SK-N-SH (cell line): ENCODE measurements around the gene THY1. TPM values are rescaled to one million over a fixed set of nuclear protein-coding genes. Genes with fewer than 3 reads are reported as not detected.

Source experiments
- CTCF ChIA-PET: fragments of 300-600, 350-600 bp; formaldehyde crosslinking; extraction: SDS; loops from one replicate; lab custom pipeline; 2021; lab: Yijun Ruan, JAX
- POLR2A ChIA-PET: fragments of 350-600 bp; sonication (Branson Sonifier 250); formaldehyde crosslinking; extraction: SDS; loops from one replicate; lab custom pipeline; 2020; ENCODE audit warnings: antibody characterized with exemption, inconsistent platforms; lab: Yijun Ruan, JAX
- DNase-seq: peaks from one replicate; pipeline ENCODE4 v3.0.0; 2012
- H2AFZ ChIP-seq: fragments of 200-600 bp; sonication (generic); 2 replicates; pipeline ENCODE4 v1.8.1; 2016; ENCODE audit warnings: antibody characterized with exemption, mild to moderate bottlenecking, low read depth
- H3F3A ChIP-seq: fragments of 200-600 bp; sonication (generic); replicated peaks from 2 replicates; pipeline ENCODE3; 2016; ENCODE audit warnings: antibody characterized with exemption, mild to moderate bottlenecking; ENCODE audit not compliant: insufficient read depth
- H3K27ac ChIP-seq, 2 experiments: fragments of 200-500 bp in 1 of 2; fragments of 200-600 bp in 1 of 2; sonication (Bioruptor generic) in 1 of 2; sonication (generic), shearing (Covaris generic) in 1 of 2; 2 replicates each; pipeline versions ENCODE4 v1.5.1 to v1.6.1; 2014 to 2016; ENCODE audit warnings: low read depth in 2 of 2, inconsistent platforms in 1 of 2, low read length in 1 of 2, mild to moderate bottlenecking in 1 of 2, mixed read lengths in 1 of 2
- H3K27me3 ChIP-seq: fragments of 200-600 bp; sonication (generic), shearing (Covaris generic); 2 replicates; pipeline ENCODE4 v1.6.1; 2016; ENCODE audit warnings: mixed run types; ENCODE audit not compliant: insufficient read depth
- H3K36me3 ChIP-seq, 2 experiments: fragments of 200-500 bp in 1 of 2; fragments of 200-600 bp in 1 of 2; sonication (Bioruptor generic) in 1 of 2; sonication (generic) in 1 of 2; replicated peaks in 1 of 2; 2 replicates each; pipeline versions ENCODE3 to v1.5.1; 2014 to 2016; ENCODE audit warnings: low read length in 1 of 2, mild to moderate bottlenecking in 1 of 2; ENCODE audit not compliant: insufficient read depth in 2 of 2, control insufficient read depth in 1 of 2
- H3K4me1 ChIP-seq, 2 experiments: fragments of 200-500 bp in 1 of 2; fragments of 200-600 bp in 1 of 2; sonication (Bioruptor generic) in 1 of 2; sonication (generic), shearing (Covaris generic) in 1 of 2; 2 replicates each; pipeline versions ENCODE4 v1.5.1 to v1.6.1; 2014 to 2016; ENCODE audit warnings: low read depth in 1 of 2, low read length in 1 of 2, mixed run types in 1 of 2; ENCODE audit not compliant: insufficient read depth in 2 of 2, control insufficient read depth in 1 of 2
- H3K4me2 ChIP-seq: fragments of 200-600 bp; sonication (generic), shearing (Covaris generic); 2 replicates; pipeline ENCODE4 v1.6.1; 2017; ENCODE audit warnings: mixed run types
- H3K4me3 ChIP-seq, 2 experiments: fragments of 200-500 bp in 1 of 2; fragments of 200-600 bp in 1 of 2; sonication (Bioruptor generic) in 1 of 2; sonication (generic), shearing (Covaris generic) in 1 of 2; 2 replicates each; pipeline versions ENCODE4 v1.5.1 to v1.8.1; 2014 to 2016; ENCODE audit warnings: low read depth in 2 of 2, inconsistent platforms in 1 of 2, low read length in 1 of 2, mild to moderate bottlenecking in 1 of 2, mixed read lengths in 1 of 2, moderate library complexity in 1 of 2
- H3K79me2 ChIP-seq: fragments of 200-600 bp; sonication (generic); 2 replicates; pipeline ENCODE4 v1.8.1; 2017; ENCODE audit warnings: mild to moderate bottlenecking; ENCODE audit not compliant: insufficient read depth
- H3K9ac ChIP-seq: fragments of 200-600 bp; sonication (generic); 2 replicates; pipeline ENCODE4 v1.6.1; 2017; ENCODE audit warnings: mixed run types
- H3K9me2 ChIP-seq: fragments of 200-600 bp; sonication (generic); 2 replicates; pipeline ENCODE4 v1.6.1; 2017; ENCODE audit warnings: mixed run types
- H3K9me3 ChIP-seq: fragments of 200-600 bp; sonication (generic); 2 replicates; pipeline ENCODE4 v1.6.1; 2017; ENCODE audit warnings: mixed run types, mild to moderate bottlenecking, moderate library complexity
- H4K20me1 ChIP-seq: fragments of 200-600 bp; sonication (generic); 2 replicates; pipeline ENCODE4 v1.6.1; 2017; ENCODE audit warnings: mild to moderate bottlenecking, mixed run types; ENCODE audit not compliant: insufficient read depth
- CHD2 ChIP-seq: fragments of 150-350 bp; IDR thresholded peaks from 2 replicates; pipeline ENCODE4 v1.6.1; 2018; ENCODE audit warnings: low read length; ENCODE audit not compliant: partially characterized antibody
- ELF1 ChIP-seq: IDR thresholded peaks from 2 replicates; pipeline ENCODE4 v1.4.0; 2012
- EP300 ChIP-seq, 2 experiments: IDR thresholded peaks; 2 replicates each; pipeline versions ENCODE4 v1.4.0 to v1.6.1; 2012; ENCODE audit warnings: borderline replicate concordance in 1 of 2, low read depth in 1 of 2, low read length in 1 of 2
- FOSL2 ChIP-seq: IDR thresholded peaks from 2 replicates; pipeline ENCODE4 v1.4.0; 2012; ENCODE audit warnings: low read depth, mild to moderate bottlenecking, moderate library complexity, borderline replicate concordance
- FOXJ3 ChIP-seq: sonication (generic); formaldehyde crosslinking; IDR thresholded peaks from 2 replicates; pipeline ENCODE4 v1.5.1; 2020; ENCODE audit warnings: mild to moderate bottlenecking, missing genetic modification reagents
- FOXM1 ChIP-seq: IDR thresholded peaks from 2 replicates; pipeline ENCODE4 v1.4.0; 2012; ENCODE audit warnings: low read depth, mild to moderate bottlenecking
- GABPA ChIP-seq: IDR thresholded peaks from 2 replicates; pipeline ENCODE4 v1.4.0; 2012; ENCODE audit warnings: low read depth, mild to moderate bottlenecking
- GATA2 ChIP-seq: sonication (generic); formaldehyde crosslinking; IDR thresholded peaks from 2 replicates; pipeline ENCODE4 v1.5.0; 2020; ENCODE audit warnings: mild to moderate bottlenecking, missing genetic modification reagents
- IRF3 ChIP-seq: fragments of 150-350 bp; IDR thresholded peaks from 2 replicates; pipeline ENCODE4 v1.6.1; 2016; ENCODE audit warnings: mild to moderate bottlenecking, low read depth, low read length
- JUND ChIP-seq: IDR thresholded peaks from 2 replicates; pipeline ENCODE4 v1.4.0; 2012
- MAX ChIP-seq: IDR thresholded peaks from 2 replicates; pipeline ENCODE4 v1.4.0; 2012; ENCODE audit warnings: low read depth
- MEF2A ChIP-seq: IDR thresholded peaks from 2 replicates; pipeline ENCODE4 v1.4.0; 2012; ENCODE audit warnings: low read depth, borderline replicate concordance
- NFIC ChIP-seq: IDR thresholded peaks from 2 replicates; pipeline ENCODE4 v1.4.0; 2012; ENCODE audit warnings: borderline replicate concordance
- NRF1 ChIP-seq: IDR thresholded peaks from 2 replicates; pipeline ENCODE4 v1.6.1; 2012; ENCODE audit warnings: low read depth, mild to moderate bottlenecking, low read length
- PBX3 ChIP-seq: IDR thresholded peaks from 2 replicates; pipeline ENCODE4; 2012
- RCOR1 ChIP-seq: fragments of 150-350 bp; IDR thresholded peaks from 2 replicates; pipeline ENCODE4 v1.6.1; 2017; ENCODE audit warnings: antibody characterized with exemption, low read length
- RFX5 ChIP-seq: IDR thresholded peaks from 2 replicates; pipeline ENCODE4 v1.6.1; 2012; ENCODE audit warnings: mild to moderate bottlenecking, improper control_type of control experiment, low read length
- RXRA ChIP-seq: IDR thresholded peaks from 2 replicates; pipeline ENCODE4 v1.4.0; 2012; ENCODE audit warnings: low read depth, mild to moderate bottlenecking, borderline replicate concordance
- SIN3A ChIP-seq: IDR thresholded peaks from 2 replicates; pipeline ENCODE4 v1.6.1; 2012; ENCODE audit warnings: low read depth, mild to moderate bottlenecking, low read length, moderate library complexity, borderline replicate concordance
- SMC3 ChIP-seq: IDR thresholded peaks from 2 replicates; pipeline ENCODE4 v1.6.1; 2012; ENCODE audit warnings: low read depth, low read length, improper control_type of control experiment
- TAF1 ChIP-seq: IDR thresholded peaks from 2 replicates; pipeline ENCODE4 v1.6.1; 2012; ENCODE audit warnings: low read depth, mild to moderate bottlenecking, low read length, moderate library complexity, borderline replicate concordance
- TCF12 ChIP-seq: IDR thresholded peaks from 2 replicates; pipeline ENCODE4 v1.4.0; 2012
- TEAD4 ChIP-seq: IDR thresholded peaks from 2 replicates; pipeline ENCODE4 v1.4.0; 2012; ENCODE audit warnings: mild to moderate bottlenecking, borderline replicate concordance; ENCODE audit not compliant: insufficient read depth
- YY1 ChIP-seq: IDR thresholded peaks from 2 replicates; pipeline ENCODE4 v1.4.0; 2012; ENCODE audit warnings: low read depth, mild to moderate bottlenecking
- WGBS: methylation state at CpG from one replicate; pipeline ENCODE4 v1.1.6; 2017; ENCODE audit warnings: low lambda C conversion rate; 5-methylcytosine and 5-hydroxymethylcytosine counted together
- polyA plus RNA-seq, 3 experiments: library from polyadenylated mRNA; depleted of rRNA; stranded (reverse); fragments of >200 nt; gene quantifications; 2 replicates each; pipeline ENCODE4 v1.2.3, GENCODE V29; 2012
- TF ChIP-seq, protein P1 (sequence below): fragments of 150-350 bp; IDR thresholded peaks from 2 replicates; pipeline ENCODE4 v1.6.1; 2017; ENCODE audit warnings: antibody characterized with exemption, low read length, low read depth, borderline replicate concordance
- TF ChIP-seq, protein P2 (sequence below): IDR thresholded peaks from 2 replicates; pipeline ENCODE4 v1.6.1; 2012; ENCODE audit warnings: mild to moderate bottlenecking, low read depth, low read length, moderate library complexity
- TF ChIP-seq, protein P3 (sequence below): fragments of 200-600 bp; sonication (generic); IDR thresholded peaks from 2 replicates; pipeline ENCODE4 v1.6.1; 2017; ENCODE audit warnings: antibody characterized with exemption, mild to moderate bottlenecking, moderate library complexity

The THY1 gene
- polyA plus RNA-seq, 1 of the 3 experiments (the other 2 are of a cell fraction), result 1,091 TPM

- Histone ChIP-seq H3K4me2 (no peak overlapping the region), H3F3A (no peaks in the 10 kb centered on the region), H3K27me3 (no peaks in the 10 kb centered on the region), H2AFZ (no peak overlapping the region), H3K27ac (0 out of 4 replicates have a peak overlapping the region, but pooled peaks of 1 of the 2 experiments have one; percentile 27), H3K9me2 (no peaks in the 10 kb centered on the region), H3K9ac (no peak overlapping the region), H3K79me2 (no peaks in the 10 kb centered on the region), H4K20me1 (no peaks in the 10 kb centered on the region), H3K4me1 (peaks cover 0 to 5% of the 10 kb centered on the region in 2 experiments; a peak in 2 of 4 replicates), H3K4me3 (no peak overlapping the region), H3K36me3 (no peaks in the 10 kb centered on the region), H3K9me3 (peaks cover 1% of the 10 kb centered on the region; the same call in 1 of the 2 replicates)
- 78% methylated on average over 3 of the region's 3 CpGs for WGBS
- CTCF ChIA-PET, result interaction anchor here (2.1 kb wide), 1 partner anchor 69 kb away, joined by 6 read pairs; no protein-coding TSS in a partner anchor
- DNase-seq, result no peak
- POLR2A ChIA-PET, result no interaction called here
- TF ChIP-seq GATA2 (CRISPR knock-in tag) (no peak), ELF1 (no peak), RCOR1 (no peak), YY1 (no peak), TEAD4 (peak; percentile 40; the same call in 1 of the 2 replicates), SMC3 (no peak), FOXM1 (no peak), RFX5 (no peak), CHD2 (no peak), GABPA (no peak), SIN3A (no peak), JUND (0 out of 2 replicates have a peak, but pooled peaks have one; percentile 36), EP300 (IDR thresholded peaks at IDR 0.05; ENCODE audit: borderline replicate concordance in 1 of 2, low read depth in 1 of 2, low read length in 1 of 2) (peak in 1 of 2 experiments; percentile 19; a peak in 1 of 4 replicates), TAF1 (no peak), NRF1 (no peak), NFIC (peak; percentile 43; the same call in 1 of the 2 replicates), PBX3 (peak; percentile 81), IRF3 (no peak), RXRA (no peak), TCF12 (peak; percentile 80), MEF2A (no peak), FOSL2 (peak; percentile 15; the same call in 1 of the 2 replicates), MAX (no peak), FOXJ3 (no peak)
- TF ChIP-seq, protein P1, sequence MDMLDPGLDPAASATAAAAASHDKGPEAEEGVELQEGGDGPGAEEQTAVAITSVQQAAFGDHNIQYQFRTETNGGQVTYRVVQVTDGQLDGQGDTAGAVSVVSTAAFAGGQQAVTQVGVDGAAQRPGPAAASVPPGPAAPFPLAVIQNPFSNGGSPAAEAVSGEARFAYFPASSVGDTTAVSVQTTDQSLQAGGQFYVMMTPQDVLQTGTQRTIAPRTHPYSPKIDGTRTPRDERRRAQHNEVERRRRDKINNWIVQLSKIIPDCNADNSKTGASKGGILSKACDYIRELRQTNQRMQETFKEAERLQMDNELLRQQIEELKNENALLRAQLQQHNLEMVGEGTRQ, result no peak
- TF ChIP-seq, protein P2, sequence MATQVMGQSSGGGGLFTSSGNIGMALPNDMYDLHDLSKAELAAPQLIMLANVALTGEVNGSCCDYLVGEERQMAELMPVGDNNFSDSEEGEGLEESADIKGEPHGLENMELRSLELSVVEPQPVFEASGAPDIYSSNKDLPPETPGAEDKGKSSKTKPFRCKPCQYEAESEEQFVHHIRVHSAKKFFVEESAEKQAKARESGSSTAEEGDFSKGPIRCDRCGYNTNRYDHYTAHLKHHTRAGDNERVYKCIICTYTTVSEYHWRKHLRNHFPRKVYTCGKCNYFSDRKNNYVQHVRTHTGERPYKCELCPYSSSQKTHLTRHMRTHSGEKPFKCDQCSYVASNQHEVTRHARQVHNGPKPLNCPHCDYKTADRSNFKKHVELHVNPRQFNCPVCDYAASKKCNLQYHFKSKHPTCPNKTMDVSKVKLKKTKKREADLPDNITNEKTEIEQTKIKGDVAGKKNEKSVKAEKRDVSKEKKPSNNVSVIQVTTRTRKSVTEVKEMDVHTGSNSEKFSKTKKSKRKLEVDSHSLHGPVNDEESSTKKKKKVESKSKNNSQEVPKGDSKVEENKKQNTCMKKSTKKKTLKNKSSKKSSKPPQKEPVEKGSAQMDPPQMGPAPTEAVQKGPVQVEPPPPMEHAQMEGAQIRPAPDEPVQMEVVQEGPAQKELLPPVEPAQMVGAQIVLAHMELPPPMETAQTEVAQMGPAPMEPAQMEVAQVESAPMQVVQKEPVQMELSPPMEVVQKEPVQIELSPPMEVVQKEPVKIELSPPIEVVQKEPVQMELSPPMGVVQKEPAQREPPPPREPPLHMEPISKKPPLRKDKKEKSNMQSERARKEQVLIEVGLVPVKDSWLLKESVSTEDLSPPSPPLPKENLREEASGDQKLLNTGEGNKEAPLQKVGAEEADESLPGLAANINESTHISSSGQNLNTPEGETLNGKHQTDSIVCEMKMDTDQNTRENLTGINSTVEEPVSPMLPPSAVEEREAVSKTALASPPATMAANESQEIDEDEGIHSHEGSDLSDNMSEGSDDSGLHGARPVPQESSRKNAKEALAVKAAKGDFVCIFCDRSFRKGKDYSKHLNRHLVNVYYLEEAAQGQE, result no peak
- TF ChIP-seq, protein P3, sequence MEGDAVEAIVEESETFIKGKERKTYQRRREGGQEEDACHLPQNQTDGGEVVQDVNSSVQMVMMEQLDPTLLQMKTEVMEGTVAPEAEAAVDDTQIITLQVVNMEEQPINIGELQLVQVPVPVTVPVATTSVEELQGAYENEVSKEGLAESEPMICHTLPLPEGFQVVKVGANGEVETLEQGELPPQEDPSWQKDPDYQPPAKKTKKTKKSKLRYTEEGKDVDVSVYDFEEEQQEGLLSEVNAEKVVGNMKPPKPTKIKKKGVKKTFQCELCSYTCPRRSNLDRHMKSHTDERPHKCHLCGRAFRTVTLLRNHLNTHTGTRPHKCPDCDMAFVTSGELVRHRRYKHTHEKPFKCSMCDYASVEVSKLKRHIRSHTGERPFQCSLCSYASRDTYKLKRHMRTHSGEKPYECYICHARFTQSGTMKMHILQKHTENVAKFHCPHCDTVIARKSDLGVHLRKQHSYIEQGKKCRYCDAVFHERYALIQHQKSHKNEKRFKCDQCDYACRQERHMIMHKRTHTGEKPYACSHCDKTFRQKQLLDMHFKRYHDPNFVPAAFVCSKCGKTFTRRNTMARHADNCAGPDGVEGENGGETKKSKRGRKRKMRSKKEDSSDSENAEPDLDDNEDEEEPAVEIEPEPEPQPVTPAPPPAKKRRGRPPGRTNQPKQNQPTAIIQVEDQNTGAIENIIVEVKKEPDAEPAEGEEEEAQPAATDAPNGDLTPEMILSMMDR, result no peak
These were observed 17.0 kb downstream of the THY1 start for GRCh38 chr11:119406005-119406404.
